Stimulated activated CD8-positive, alpha-beta memory T cell treated with anti-CD3 and anti-CD28 coated beads, Interleukin-15, amount 100 ng/mL, for 4 hours (primary cell): ENCODE results near the gene ADRA2B.
A peak's percentile ranks its signal among the peaks of the same experiment; 100 is the strongest.

Source experiments
- DNase-seq, 2 donors: peaks; one replicate each; pipeline ENCODE4 v3.0.0-alpha.2; 2020; ENCODE audit warnings: low read depth in 2 of 2

The ADRA2B gene

DNA sequence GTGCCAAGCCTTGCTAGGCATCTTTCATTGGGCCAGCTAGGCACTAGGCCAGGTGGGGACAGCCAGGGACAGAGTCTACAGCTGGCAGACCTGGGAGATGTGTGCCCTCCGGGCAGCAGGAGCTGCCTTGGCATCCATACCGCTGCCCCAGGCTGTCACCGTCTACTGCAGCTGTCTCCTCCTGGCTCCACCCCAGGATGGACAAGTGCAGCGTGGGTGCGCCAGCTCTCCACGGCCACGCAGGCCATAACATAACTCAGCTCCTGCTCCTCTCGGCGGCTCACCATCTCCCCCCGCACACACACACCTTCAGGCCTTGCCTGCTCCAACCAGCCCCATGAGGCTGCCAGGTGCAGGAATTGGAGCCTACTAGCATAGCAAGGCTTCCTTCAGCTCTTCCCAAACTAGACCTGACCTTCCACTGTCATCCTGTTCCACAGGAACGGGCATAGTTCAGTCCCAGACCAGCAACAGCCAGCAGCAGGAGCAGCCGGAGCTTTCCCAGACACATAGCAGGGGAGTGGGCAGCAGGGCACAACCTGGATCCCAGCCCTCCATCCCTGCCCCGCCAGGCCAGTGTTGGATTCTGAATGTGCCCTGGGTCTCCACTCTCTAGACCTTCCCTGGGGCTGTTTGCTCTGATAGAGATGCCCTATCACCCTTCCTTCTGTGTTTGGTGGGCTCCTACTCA, 2.5 kb upstream of the ADRA2B start:
- no peak for DNase-seq

- no peak for DNase-seq
Observed at GRCh38 chr2:96117701-96118588, 1.6 kb upstream of the ADRA2B start.

- peak in 1 of 2 donors; percentile 38 for DNase-seq
Observed at GRCh38 chr2:96116879-96117533, 635 bp upstream of the ADRA2B start.

- DNase-seq: no peak
Observed at GRCh38 chr2:96115631-96116423, 544 bp downstream of the ADRA2B start.

DNA sequence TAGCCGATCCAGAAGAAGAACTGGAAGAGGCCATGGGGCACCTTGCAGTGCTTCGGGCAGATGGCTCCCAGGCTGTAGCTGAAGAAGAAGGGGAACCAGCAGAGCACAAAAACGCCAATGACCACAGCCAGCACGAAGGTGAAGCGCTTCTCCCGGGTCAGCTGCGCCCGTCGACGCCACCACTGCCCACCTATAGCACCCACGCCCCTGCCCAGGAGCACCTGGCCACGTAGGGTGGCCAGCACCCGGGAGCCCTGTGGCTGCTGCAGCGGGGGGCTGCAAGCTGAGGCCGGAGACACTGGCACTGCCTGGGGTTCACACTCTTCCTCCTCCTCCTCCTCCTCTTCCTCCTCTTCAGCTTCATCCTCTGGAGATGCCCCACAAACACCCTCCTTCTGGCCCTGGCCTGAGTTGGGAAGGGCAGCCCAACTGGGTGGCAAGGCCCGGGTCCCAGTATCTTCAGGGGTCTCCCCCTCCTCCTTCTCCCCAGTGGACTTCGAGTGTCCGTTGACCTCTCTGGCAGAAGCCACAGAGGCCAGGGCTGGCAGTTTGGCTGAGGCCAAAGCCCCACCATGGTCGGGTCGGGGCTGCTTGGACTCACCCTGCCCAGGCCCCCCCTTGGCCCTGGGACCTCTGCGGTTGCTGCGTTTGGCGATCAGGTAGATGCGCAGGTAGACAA, 1.3 kb downstream of the ADRA2B start:
- DNase-seq: no peak

- no peak for DNase-seq
Observed at GRCh38 chr2:96114546-96114902, 1.8 kb downstream of the ADRA2B start.

- no peak for DNase-seq
Observed at GRCh38 chr2:96113951-96114350, 2.4 kb downstream of the ADRA2B start.

DNA sequence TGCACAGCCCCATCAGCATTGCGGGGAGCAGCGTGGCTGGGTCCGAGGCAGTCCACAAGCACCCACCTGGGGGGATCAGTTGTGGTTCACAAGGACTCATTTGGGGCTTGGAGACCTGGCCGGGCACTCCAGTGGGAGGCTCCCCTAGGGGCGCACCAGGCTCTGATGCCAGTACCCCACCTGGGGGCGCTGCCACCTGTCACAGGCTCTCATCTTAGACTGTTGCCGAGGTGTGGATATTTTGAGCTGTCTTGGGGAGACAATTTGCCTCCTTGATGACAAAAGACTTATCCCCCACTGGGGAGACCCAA, 3.0 kb downstream of the ADRA2B start:
- DNase-seq: no peak

GRCh38 chr2:96112501-96113366, 3.6 kb downstream of the ADRA2B start:
- DNase-seq: no peak

DNA sequence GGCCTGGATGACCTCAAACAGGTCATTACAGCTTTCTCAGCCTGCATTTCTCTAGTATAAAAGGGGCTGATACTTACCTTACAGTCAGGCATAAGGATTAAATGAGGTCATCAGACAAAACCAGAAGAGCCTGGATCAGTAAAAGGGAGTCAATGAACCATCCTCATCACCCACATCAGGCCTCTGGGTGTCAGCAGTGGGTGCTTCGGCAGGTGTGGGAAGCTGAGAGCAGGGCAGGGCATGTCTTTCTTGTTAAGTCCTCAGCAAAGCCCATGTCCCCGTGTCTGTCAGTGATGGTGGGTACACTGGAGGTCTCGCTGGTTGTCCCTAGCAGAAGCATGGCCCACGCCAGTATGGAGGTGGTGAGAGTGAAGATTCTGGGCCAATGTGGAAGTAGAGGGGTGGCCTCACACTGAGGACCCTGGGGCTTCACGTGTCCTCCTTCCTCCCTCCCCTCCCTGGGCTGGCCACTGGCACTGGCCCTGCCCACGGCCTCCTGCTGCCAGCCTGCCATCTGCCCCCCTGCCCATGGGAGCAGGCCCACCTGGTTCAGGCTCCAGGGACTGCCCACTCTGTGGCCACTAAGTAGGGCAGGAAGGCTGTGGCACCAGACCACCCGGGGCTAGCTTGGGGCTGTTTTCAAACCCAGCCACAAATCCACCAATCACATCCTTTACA, 4.4 kb downstream of the ADRA2B start:
- no peak for DNase-seq

DNA sequence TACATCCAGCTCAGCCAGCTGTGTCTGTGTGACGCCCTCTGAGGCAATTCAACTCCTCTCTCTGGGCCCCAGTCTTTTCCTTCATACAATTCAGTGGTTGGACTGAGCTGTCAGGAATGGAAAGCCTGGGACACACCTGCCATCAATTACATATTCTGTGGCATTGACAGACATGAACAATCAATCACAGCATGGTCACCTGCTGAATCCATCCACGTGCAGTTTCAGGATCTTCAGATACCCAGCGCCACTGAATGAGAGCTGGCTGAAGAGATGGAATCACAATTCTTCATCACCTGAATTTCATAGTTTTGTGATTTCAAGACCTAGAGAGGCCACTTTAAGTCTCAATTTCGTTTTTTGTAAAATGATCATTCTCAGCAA, 5.1 kb downstream of the ADRA2B start:
- no peak for DNase-seq

DNA sequence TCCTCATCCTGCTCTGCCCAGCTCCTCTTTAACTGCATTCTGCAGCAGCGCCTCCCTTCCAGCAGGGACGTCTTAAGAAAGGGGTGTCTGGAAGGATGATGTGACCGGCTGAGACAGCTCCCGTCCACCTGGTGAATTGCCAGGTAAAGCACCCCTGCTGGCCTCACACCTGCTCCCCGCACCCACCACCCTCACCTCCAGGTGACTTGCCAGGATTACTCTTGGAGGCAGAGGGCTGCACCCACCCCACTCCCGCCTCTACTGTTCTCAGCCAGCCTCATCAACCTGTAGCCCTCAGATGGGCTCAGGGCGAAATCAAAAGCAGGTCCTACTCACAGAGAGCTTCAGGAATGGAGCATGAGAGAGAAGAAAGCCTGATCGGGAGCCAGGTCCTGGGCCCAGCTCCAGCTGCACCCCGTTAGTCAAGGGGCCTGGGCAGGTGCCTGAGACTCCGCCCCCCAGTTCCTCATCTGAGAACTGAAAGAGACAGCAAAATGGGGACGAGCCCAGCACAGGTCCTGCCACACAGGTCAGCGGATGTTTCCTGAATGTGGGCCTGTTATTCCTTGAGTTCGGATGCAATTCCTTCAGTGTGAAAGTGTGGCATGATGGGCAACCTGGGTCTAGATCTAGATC, 5.6 kb downstream of the ADRA2B start:
- no peak for DNase-seq

GRCh38 chr2:96109931-96110511, 6.3 kb downstream of the ADRA2B start:
- DNase-seq: no peak

- no peak for DNase-seq
Observed at GRCh38 chr2:96109361-96109680, 7.0 kb downstream of the ADRA2B start.

GRCh38 chr2:96108541-96109360, 7.6 kb downstream of the ADRA2B start:
- no peak for DNase-seq

GRCh38 chr2:96108151-96108540, 8.2 kb downstream of the ADRA2B start:
- no peak for DNase-seq

DNA sequence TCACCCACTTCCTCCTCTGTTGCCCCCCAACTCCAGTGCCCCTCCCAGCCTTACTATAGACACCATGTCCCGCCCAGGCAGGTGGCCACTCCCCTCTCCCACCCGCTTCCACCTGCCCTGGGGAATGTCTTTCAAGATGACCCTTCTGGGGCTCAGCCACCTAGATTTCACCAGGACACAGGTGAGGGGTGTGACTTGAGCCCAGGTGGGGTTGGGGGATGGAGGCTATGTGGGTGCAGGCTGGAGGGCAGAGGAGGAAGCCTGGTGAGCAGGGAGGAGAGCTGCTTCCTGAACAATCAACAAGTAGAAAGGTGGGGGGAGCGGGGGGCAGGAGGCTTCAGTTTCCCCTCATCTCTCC, 8.7 kb downstream of the ADRA2B start:
- no peak for DNase-seq

- DNase-seq: no peak
Observed at GRCh38 chr2:96106991-96107707, 9.2 kb downstream of the ADRA2B start.
